ENCODE measurements around the gene HECTD1. TPM values are rescaled to one million over a fixed set of nuclear protein-coding genes. Genes with fewer than 3 reads are reported as not detected.
"Not testable (repeated sequence)": the region's sequence is repeated elsewhere in the genome, so short reads cannot be mapped to it uniquely, and the experiment has no call there.

Gene HECTD1
- total and polyA plus RNA-seq, 7 experiments from 2014 or later = 25.5 to 163 (median 147) TPM

DNA sequence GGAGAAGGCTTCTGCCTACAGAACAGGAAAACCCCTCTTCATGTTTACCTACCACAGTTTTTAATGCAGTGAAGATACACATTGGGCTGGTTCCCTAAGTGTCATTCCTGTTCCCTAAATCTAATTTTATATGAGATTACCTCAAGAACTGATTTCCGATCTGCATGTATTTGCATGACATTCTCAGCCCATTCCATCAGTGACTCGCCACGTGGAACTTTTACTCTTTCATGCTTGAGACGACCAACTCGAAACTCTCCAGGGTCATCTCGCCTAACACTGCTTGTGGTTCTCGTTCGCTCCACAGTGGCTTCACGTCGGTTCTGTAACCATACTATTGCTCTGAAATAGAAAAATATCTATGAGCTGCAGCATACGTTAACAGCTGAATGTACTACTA is 98.3 kb downstream of the HECTD1 start:
- Histone ChIP-seq H3K4me3 (ENCODE audit: low read length) (no peak overlapping the region), H3K4me1 (ENCODE audit: control insufficient read depth in 2 of 2, insufficient read depth in 2 of 2, low read length in 2 of 2) (no peaks in the 10 kb centered on the region), H3K27me3 (ENCODE audit: control insufficient read depth in 2 of 2, insufficient read depth in 2 of 2, low read length in 2 of 2) (no peaks in the 10 kb centered on the region), H3K9me3 (ENCODE audit: control insufficient read depth in 2 of 3, low read length in 3 of 3) (no peaks in the 10 kb centered on the region), H3K36me3 (ENCODE audit: control insufficient read depth in 2 of 3, insufficient read depth in 3 of 3, low read length in 3 of 3) (peaks cover 12 to 88% (median 25%) of the 10 kb centered on the region in 3 experiments), H3K27ac (ENCODE audit: low read depth, low read length) (no peak overlapping the region)
- Mint-ChIP-seq H3K9me3 (peaks cover 0 to 1% (median 0%) of the 10 kb centered on the region in 11 donors), H3K4me1 (no peaks in the 10 kb centered on the region), H3K4me3 (no peak overlapping the region), H3K27me3 (no peaks in the 10 kb centered on the region), H3K36me3 (peaks cover 11 to 44% (median 24%) of the 10 kb centered on the region in 5 donors), H3K27ac (peak overlapping the region in 2 of 9 donors; percentile 11 to 23)
- POLR2A ChIA-PET = interaction anchor here (0.7 to 1.0 kb wide), 2 partner anchors 23 to 100 kb away, joined by 3 to 4 read pairs; no protein-coding TSS in a partner anchor
- CTCF ChIA-PET = no interaction called here
- intact Hi-C loops (cut with micrococcal nuclease) = loop anchor here in 1 of 2 donors (5.0 kb wide), 1 partner anchor 33 kb away; no protein-coding TSS in a partner anchor
- no peak for DNase-seq
- ATAC-seq = no peak

DNA sequence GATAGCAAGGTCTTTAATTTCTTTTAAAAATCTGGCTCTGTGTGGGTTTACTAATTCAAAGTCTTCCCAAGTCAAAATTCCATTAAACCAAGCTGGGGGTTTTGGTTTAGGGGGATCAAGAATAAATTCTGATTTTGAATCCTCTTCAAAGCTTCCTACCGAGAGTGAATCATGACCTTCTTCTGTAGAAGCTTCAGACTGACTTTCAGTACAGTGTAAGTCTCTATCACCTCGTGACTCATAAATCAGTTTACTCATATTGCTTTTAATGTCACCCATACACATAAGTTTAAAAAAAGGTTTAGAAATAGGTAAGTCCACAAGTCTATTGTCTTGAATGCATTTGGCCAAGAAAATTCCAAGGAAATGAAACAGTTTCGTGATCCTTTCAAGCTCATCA is 100.8 kb downstream of the HECTD1 start:
- no peak overlapping the region for H3K4me3 ChIP-seq (ENCODE audit: low read length)
- Mint-ChIP-seq H3K27ac (peak overlapping the region in 1 of 9 donors; percentile 56), H3K4me3 (no peak overlapping the region), H3K4me1 (no peaks in the 10 kb centered on the region), H3K27me3 (no peaks in the 10 kb centered on the region), H3K36me3 (peaks cover 18 to 56% (median 42%) of the 10 kb centered on the region in 5 donors), H3K9me3 (peaks cover 0 to 2% (median 0%) of the 10 kb centered on the region in 11 donors)
- H3K36me3 ChIP-seq (ENCODE audit: control insufficient read depth in 2 of 3, insufficient read depth in 3 of 3, low read length in 3 of 3) = peaks cover 17 to 86% (median 30%) of the 10 kb centered on the region in 3 experiments
- no peak for DNase-seq
- H3K27me3 ChIP-seq (ENCODE audit: control insufficient read depth in 2 of 2, insufficient read depth in 2 of 2, low read length in 2 of 2) = no peaks in the 10 kb centered on the region
- CTCF ChIA-PET = no interaction called here
- no peaks in the 10 kb centered on the region for H3K9me3 ChIP-seq (ENCODE audit: control insufficient read depth in 2 of 3, low read length in 3 of 3)
- intact Hi-C loops (cut with micrococcal nuclease) = loop anchor here in 1 of 2 donors (5.0 kb wide), 1 partner anchor 36 kb away; no protein-coding TSS in a partner anchor
- ATAC-seq = no peak
- POLR2A ChIA-PET = interaction anchor here (1.2 kb wide), 1 partner anchor 22 kb away, joined by 5 read pairs; no protein-coding TSS in a partner anchor
- no peak overlapping the region for H3K27ac ChIP-seq (ENCODE audit: low read depth, low read length)
- H3K4me1 ChIP-seq (ENCODE audit: control insufficient read depth in 2 of 2, insufficient read depth in 2 of 2, low read length in 2 of 2) = no peaks in the 10 kb centered on the region

DNA sequence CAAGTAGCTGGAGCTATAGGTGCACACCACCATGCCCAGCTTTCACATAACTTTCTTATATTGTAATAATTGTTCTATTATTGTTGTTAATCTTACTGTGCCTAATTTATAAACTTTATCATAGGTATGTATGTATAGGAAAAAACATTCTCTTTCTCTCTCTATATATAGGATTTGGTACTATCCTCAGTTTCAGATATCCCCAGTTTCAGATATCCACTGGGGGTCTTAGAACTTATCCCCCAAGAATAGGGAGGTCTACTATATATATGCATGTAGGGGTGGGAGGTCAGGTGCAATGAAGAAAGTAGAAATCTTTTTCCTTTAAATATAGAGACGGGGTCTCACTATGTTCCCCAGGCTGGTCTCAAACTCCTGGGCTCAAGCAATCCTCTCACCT is 110.5 kb downstream of the HECTD1 start:
- CTCF ChIA-PET = no interaction called here
- peak overlapping the region in 2 of 9 donors; percentile 41 to 62 for H3K27ac Mint-ChIP-seq

DNA sequence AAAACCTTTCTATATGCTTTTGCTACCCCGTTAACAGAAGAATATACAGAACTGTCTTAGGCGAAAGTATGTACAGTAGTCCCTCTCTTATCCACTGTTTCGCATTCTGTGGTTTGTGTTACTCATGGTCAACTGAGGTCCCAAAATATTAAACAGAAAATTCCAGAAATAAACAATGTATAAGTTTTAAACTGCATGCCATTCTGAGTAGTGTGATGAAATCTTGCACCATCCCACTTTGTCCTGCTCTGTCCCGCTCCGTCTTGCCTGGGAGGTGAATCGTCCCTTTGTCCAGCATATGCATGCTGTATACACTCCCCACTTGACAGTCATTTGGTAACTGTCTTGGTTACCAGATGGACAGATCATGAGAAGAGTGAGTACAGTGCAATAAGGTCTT is 111.3 kb downstream of the HECTD1 start:
- CTCF ChIA-PET = no interaction called here
- no peak overlapping the region for H3K4me3 Mint-ChIP-seq

More for the DNA sequence above, 110.5 kb downstream of the HECTD1 start:
- Mint-ChIP-seq H3K9me3 (no peaks in the 10 kb centered on the region), H3K4me1 (peaks cover 0 to 4% (median 0%) of the 10 kb centered on the region in 7 donors), H3K27me3 (no peaks in the 10 kb centered on the region), H3K36me3 (peaks cover 4 to 25% (median 18%) of the 10 kb centered on the region in 5 donors), H3K4me3 (no peak overlapping the region)
- POLR2A ChIA-PET = no interaction called here
- intact Hi-C loops (cut with micrococcal nuclease) = no loop called here
- ATAC-seq (no peak), DNase-seq (no peak)
- Histone ChIP-seq H3K36me3 (ENCODE audit: control insufficient read depth in 2 of 3, insufficient read depth in 3 of 3, low read length in 3 of 3) (peaks cover 5 to 25% (median 10%) of the 10 kb centered on the region in 3 experiments), H3K4me3 (ENCODE audit: low read length) (no peak overlapping the region), H3K27ac (ENCODE audit: low read depth, low read length) (no peak overlapping the region), H3K27me3 (ENCODE audit: control insufficient read depth in 2 of 2, insufficient read depth in 2 of 2, low read length in 2 of 2) (no peaks in the 10 kb centered on the region), H3K4me1 (ENCODE audit: control insufficient read depth in 2 of 2, insufficient read depth in 2 of 2, low read length in 2 of 2) (no peaks in the 10 kb centered on the region), H3K9me3 (ENCODE audit: control insufficient read depth in 2 of 3, low read length in 3 of 3) (no peaks in the 10 kb centered on the region)

DNA sequence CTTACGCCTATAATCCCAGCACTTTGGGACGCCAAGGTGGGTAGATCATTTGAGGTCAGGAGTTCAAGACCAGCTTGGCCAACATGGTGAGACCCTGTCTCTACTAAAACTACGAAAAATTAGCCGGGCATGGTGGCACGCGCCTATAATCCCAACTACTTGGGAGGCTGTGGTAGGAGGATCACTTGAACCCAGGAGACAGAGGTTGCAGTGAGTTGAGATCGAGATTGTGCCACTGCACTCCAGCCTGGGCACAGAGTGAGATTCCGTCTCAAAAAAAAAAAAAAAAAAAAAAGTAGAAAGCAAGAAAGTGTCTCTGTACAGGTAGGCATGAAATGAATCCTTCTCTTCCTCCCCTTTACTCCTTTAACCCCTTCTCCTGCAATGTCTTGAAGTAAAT is 111.8 kb downstream of the HECTD1 start:
- POLR2A ChIA-PET; intact Hi-C loops (cut with micrococcal nuclease); H3K9me3 Mint-ChIP-seq; H3K27me3 ChIP-seq (ENCODE audit: control insufficient read depth in 2 of 2, insufficient read depth in 2 of 2, low read length in 2 of 2); H3K4me1 Mint-ChIP-seq; CTCF ChIA-PET; H3K27ac ChIP-seq (ENCODE audit: low read depth, low read length); H3K4me3 ChIP-seq (ENCODE audit: low read length); H3K27ac Mint-ChIP-seq; H3K4me1 ChIP-seq (ENCODE audit: control insufficient read depth in 2 of 2, insufficient read depth in 2 of 2, low read length in 2 of 2); ATAC-seq; H3K9me3 ChIP-seq (ENCODE audit: control insufficient read depth in 2 of 3, low read length in 3 of 3); DNase-seq; H3K4me3 Mint-ChIP-seq; H3K27me3 Mint-ChIP-seq: not testable (repeated sequence)
- peaks cover 0 to 13% (median 9%) of the 10 kb centered on the region in 5 donors for H3K36me3 Mint-ChIP-seq
- peaks cover 0 to 18% (median 10%) of the 10 kb centered on the region in 3 experiments for H3K36me3 ChIP-seq (ENCODE audit: control insufficient read depth in 2 of 3, insufficient read depth in 3 of 3, low read length in 3 of 3)

More for the DNA sequence above, 111.3 kb downstream of the HECTD1 start:
- intact Hi-C loops (cut with micrococcal nuclease) = no loop called here
- ATAC-seq (no peak), DNase-seq (no peak)
- Mint-ChIP-seq H3K27ac (peak overlapping the region in 1 of 9 donors; percentile 49), H3K9me3 (no peaks in the 10 kb centered on the region), H3K36me3 (peaks cover 0 to 17% (median 14%) of the 10 kb centered on the region in 5 donors), H3K4me1 (peaks cover 0 to 4% (median 0%) of the 10 kb centered on the region in 7 donors), H3K27me3 (no peaks in the 10 kb centered on the region)
- no peaks in the 10 kb centered on the region for H3K4me1 ChIP-seq (ENCODE audit: control insufficient read depth in 2 of 2, insufficient read depth in 2 of 2, low read length in 2 of 2)
- H3K27me3 ChIP-seq (ENCODE audit: control insufficient read depth in 2 of 2, insufficient read depth in 2 of 2, low read length in 2 of 2) = no peaks in the 10 kb centered on the region
- H3K4me3 ChIP-seq (ENCODE audit: low read length) = no peak overlapping the region
- POLR2A ChIA-PET = no interaction called here
- no peaks in the 10 kb centered on the region for H3K9me3 ChIP-seq (ENCODE audit: control insufficient read depth in 2 of 3, low read length in 3 of 3)
- H3K27ac ChIP-seq (ENCODE audit: low read depth, low read length) = no peak overlapping the region
- H3K36me3 ChIP-seq (ENCODE audit: control insufficient read depth in 2 of 3, insufficient read depth in 3 of 3, low read length in 3 of 3) = peaks cover 4 to 22% (median 10%) of the 10 kb centered on the region in 3 experiments

DNA sequence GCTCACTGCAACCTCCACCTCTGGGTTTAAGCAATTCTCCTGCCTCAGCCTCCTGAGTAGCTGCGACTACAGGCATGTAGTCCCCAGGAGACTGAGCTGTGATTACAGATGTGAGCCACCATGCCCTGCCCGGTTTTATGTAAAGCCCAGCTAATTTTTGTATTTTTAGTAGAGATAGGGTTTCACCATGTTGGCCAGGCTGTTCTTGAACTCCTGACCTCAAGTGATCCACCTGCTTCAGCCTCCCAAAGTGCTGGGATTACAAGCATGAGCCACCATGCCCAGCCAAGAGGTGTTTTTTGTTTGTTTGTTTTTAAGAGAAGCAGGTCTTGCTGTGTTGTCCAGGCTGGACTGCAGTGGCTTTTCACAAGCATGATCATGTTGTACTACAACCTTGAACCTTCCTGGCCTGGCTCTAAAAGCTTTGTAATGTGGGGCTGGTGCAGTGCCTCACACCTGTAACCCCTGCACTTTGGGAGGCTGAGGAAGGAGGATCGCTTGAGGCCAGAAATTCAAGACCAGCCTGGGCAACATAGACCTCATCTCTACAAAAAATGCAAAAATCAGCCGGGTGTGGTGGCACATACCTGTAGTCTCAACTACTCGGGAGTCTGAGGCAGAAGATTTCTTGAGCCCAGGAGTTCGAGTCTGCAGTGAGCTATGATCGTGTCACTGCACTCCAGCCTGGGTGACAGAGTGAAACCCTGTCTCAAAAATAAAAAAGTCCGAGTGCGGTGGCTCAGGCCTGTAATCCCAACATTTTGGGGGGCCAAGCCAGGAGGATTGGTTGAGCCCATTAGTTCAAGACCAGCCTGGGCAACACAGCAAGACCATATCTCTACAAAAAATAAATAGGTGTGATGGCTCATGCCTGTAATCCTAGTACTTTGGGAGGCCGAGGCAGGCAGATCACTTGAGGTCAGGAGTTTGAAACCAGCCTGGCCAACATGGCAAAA is 113.4 kb downstream of the HECTD1 start:
- DNase-seq; H3K27me3 Mint-ChIP-seq; intact Hi-C loops (cut with micrococcal nuclease); H3K27me3 ChIP-seq (ENCODE audit: control insufficient read depth in 2 of 2, insufficient read depth in 2 of 2, low read length in 2 of 2); H3K27ac ChIP-seq (ENCODE audit: low read depth, low read length); H3K4me3 ChIP-seq (ENCODE audit: low read length); H3K9me3 Mint-ChIP-seq; H3K36me3 Mint-ChIP-seq; H3K9me3 ChIP-seq (ENCODE audit: control insufficient read depth in 2 of 3, low read length in 3 of 3); CTCF ChIA-PET; ATAC-seq; H3K4me3 Mint-ChIP-seq; H3K4me1 ChIP-seq (ENCODE audit: control insufficient read depth in 2 of 2, insufficient read depth in 2 of 2, low read length in 2 of 2); H3K4me1 Mint-ChIP-seq: not testable (repeated sequence)
- peaks cover 0 to 10% (median 0%) of the 10 kb centered on the region in 3 experiments for H3K36me3 ChIP-seq (ENCODE audit: control insufficient read depth in 2 of 3, insufficient read depth in 3 of 3, low read length in 3 of 3)
- POLR2A ChIA-PET = interaction anchor here (0.6 kb wide), 1 partner anchor 15 kb away, joined by 5 read pairs; no protein-coding TSS in a partner anchor
- peak overlapping the region in 1 of 9 donors; percentile 12 for H3K27ac Mint-ChIP-seq

Measured in naive thymus-derived CD4-positive, alpha-beta T cell (primary cell).